CD4-positive, alpha-beta T cell treated with Interleukin-4 for 4 hours (primary cell): ENCODE results near the gene ABCC4.
"Not testable (repeated sequence)": the region's sequence is repeated elsewhere in the genome, so short reads cannot be mapped to it uniquely, and the experiment has no call there.

ENCODE experiments used
- DNase-seq: peaks from one replicate; pipeline ENCODE4 v3.0.0-alpha.2; 2020

Gene ABCC4

GRCh38 chr13:95193509-95194230 lies 107.6 kb downstream of the ABCC4 start:
- DNase-seq = no peak

GRCh38 chr13:95192998-95193397 lies 108.3 kb downstream of the ABCC4 start:
- DNase-seq = no peak

- DNase-seq = not testable (repeated sequence)
Measured at GRCh38 chr13:95192564-95192945, 108.7 kb downstream of the ABCC4 start.

GRCh38 chr13:95191821-95192563 lies 109.3 kb downstream of the ABCC4 start:
- DNase-seq = peak; percentile 38

- no peak for DNase-seq
Measured at GRCh38 chr13:95188128-95188527, 113.1 kb downstream of the ABCC4 start.

- peak; percentile 74 for DNase-seq
Measured at GRCh38 chr13:95185851-95186250, 115.4 kb downstream of the ABCC4 start.

GRCh38 chr13:95185311-95185710 lies 115.9 kb downstream of the ABCC4 start:
- no peak for DNase-seq

GRCh38 chr13:95184317-95184716 lies 116.9 kb downstream of the ABCC4 start:
- DNase-seq = no peak

GRCh38 chr13:95182570-95183265 lies 118.5 kb downstream of the ABCC4 start:
- DNase-seq = no peak

GRCh38 chr13:95181586-95181985 lies 119.7 kb downstream of the ABCC4 start:
- no peak for DNase-seq

GRCh38 chr13:95180513-95181245 lies 120.6 kb downstream of the ABCC4 start:
- DNase-seq = no peak

GRCh38 chr13:95176611-95177259 lies 124.5 kb downstream of the ABCC4 start:
- peak; percentile 14 for DNase-seq

GRCh38 chr13:95174517-95174916 lies 126.7 kb downstream of the ABCC4 start:
- DNase-seq = no peak

- no peak for DNase-seq
Measured at GRCh38 chr13:95168191-95168590, 133.1 kb downstream of the ABCC4 start.

- not testable (repeated sequence) for DNase-seq
Measured at GRCh38 chr13:95167003-95167402, 134.2 kb downstream of the ABCC4 start.

- no peak for DNase-seq
Measured at GRCh38 chr13:95164830-95165229, 136.4 kb downstream of the ABCC4 start.

GRCh38 chr13:95160112-95160906 lies 140.9 kb downstream of the ABCC4 start:
- no peak for DNase-seq

- DNase-seq = no peak
Measured at GRCh38 chr13:95159458-95159857, 141.8 kb downstream of the ABCC4 start.

- DNase-seq = no peak
Measured at GRCh38 chr13:95156208-95156607, 145.0 kb downstream of the ABCC4 start.

GRCh38 chr13:95155504-95155903 lies 145.7 kb downstream of the ABCC4 start:
- DNase-seq = no peak

- DNase-seq = no peak
Measured at GRCh38 chr13:95155093-95155492, 146.2 kb downstream of the ABCC4 start.

- no peak for DNase-seq
Measured at GRCh38 chr13:95154413-95154886, 146.8 kb downstream of the ABCC4 start.
